22Rv1 (cell line): Measurements from ENCODE around the gene YIPF3.

Experiments
- H3K27ac ChIP-seq: fragments of 450-650 bp; 2 replicates; pipeline ENCODE4 v1.5.1; 2017
- ZFX ChIP-seq: fragments of 450-650 bp; IDR thresholded peaks from 2 replicates; pipeline ENCODE4 v1.6.1; 2017; ENCODE audit warnings: antibody characterized with exemption, borderline replicate concordance
- TF ChIP-seq, protein P1 (sequence below): fragments of 450-650 bp; IDR thresholded peaks from 2 replicates; pipeline ENCODE4 v1.5.1; 2017; ENCODE audit warnings: mild to moderate bottlenecking

The YIPF3 gene

DNA sequence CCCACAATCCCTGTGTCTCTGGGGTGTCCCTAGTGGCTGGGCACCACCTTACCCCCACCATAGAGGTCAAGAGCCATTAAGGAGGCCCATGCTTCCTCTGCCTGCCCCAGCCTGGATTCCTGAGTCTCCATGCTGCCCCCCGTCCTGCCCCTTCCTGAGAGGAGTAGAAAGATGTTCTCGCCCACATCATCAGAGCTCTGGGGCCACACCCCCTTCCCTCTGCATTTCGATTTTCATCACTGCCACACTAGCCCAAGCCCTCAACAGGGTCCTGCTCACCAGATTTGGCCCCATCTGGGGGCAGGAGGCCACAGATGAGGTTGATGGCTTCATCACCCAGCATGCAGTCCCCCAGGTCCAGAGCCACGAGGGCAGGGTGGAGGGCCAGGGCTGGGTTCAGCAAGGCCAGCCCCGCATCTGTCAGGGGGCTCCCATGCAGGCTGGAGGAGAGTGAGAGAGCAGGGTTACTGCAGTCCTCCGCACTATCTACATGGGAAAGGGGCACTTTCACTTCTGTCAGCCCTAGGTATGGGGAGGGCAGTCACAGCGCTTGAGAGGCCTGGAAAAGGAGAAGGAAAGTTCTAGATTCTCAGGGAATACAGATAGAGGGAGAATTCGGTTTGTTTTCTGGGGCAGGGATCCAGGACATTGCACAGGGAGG, 8.1 kb downstream of the YIPF3 start:
- TF ChIP-seq, protein P1, sequence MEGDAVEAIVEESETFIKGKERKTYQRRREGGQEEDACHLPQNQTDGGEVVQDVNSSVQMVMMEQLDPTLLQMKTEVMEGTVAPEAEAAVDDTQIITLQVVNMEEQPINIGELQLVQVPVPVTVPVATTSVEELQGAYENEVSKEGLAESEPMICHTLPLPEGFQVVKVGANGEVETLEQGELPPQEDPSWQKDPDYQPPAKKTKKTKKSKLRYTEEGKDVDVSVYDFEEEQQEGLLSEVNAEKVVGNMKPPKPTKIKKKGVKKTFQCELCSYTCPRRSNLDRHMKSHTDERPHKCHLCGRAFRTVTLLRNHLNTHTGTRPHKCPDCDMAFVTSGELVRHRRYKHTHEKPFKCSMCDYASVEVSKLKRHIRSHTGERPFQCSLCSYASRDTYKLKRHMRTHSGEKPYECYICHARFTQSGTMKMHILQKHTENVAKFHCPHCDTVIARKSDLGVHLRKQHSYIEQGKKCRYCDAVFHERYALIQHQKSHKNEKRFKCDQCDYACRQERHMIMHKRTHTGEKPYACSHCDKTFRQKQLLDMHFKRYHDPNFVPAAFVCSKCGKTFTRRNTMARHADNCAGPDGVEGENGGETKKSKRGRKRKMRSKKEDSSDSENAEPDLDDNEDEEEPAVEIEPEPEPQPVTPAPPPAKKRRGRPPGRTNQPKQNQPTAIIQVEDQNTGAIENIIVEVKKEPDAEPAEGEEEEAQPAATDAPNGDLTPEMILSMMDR: no peak
- H3K27ac ChIP-seq: no peak overlapping the region

DNA sequence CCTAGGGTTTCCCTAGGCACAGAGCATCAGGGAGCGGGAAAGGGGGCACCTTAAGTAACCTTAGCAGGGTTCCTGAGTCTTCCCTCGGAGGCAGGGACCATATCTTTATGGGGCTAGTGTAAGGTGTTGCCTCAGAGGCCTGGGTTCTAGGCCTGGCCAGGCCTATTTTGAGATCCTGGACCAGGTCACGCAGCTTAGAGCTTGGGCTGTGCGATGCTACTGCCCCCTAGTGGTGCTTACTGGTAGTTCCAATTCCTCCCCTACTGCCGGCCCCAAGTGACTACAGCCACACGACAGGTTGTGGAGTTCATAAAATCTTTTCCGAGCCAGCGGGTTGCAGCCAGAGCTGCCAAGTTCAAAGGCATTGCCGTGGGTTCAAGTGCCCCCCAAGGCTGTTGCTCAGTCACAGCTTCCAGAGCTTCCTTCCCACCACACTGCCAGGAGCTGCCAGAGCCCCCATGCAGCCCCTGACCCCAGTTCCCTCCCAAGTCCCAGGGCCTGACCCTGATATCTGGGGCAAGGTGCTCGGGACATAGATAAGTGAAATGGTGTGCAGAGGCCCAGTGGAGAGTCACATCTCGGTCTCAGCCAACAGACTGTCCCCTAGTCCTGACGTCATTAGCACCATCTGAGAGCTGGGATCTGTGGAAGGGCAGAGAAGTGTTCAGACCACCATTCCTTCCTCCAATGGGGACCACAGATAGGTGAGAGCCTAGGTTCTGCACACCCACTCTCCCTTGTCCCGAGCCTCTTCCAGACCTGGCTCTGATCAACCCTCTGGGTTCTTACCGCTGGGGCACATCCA, 9.9 kb downstream of the YIPF3 start:
- TF ChIP-seq, protein P1: peak; percentile 96
- no peak for TF ChIP-seq ZFX
- peak overlapping the region; percentile 34 for H3K27ac ChIP-seq

DNA sequence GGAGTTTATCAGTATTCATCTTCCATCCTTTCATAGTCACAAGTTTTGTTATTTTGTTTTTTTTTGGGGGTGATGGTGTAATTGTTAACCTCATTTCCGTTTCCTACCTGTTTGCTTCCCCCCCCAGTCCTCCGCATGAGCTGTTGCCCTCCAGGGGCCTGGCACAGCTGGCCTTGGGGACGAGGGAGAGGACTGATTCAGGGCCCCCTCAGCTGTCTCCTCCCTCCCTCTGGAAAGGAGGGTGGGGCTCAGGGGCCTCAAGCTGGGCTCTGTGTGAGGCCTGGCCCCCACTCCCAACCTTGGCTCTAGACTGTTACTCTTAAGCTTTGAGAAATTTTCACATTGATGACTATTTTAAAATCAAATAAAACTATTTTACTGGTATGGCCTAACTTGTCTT, 10.6 kb downstream of the YIPF3 start:
- TF ChIP-seq, protein P1: no peak
- no peak for TF ChIP-seq ZFX

DNA sequence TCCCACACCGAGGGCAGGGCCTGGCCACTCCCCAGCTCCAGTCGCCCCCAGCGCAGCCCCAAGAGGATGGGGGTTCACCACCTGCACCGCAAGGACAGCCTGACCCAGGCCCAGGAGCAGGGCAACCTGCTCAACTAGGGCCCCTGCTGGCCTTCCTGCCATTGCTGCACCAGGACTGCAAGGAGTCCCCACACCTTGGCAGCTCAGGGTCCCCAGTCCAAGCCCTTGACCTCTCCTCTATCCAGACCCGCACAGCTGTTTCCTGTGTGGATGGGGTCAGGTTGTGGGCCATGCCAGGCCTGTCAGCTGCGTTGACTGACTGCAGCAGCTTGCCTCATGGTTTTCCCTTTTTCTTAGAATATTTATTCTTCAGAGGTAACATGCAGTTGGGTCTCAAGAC, 11.0 kb downstream of the YIPF3 start:
- no peak for TF ChIP-seq ZFX
- TF ChIP-seq, protein P1: no peak
- H3K27ac ChIP-seq: peak overlapping the region; percentile 34; the same call in 1 of the 2 replicates

More for the DNA sequence above, 10.6 kb downstream of the YIPF3 start:
- H3K27ac ChIP-seq: peak overlapping the region; percentile 34

DNA sequence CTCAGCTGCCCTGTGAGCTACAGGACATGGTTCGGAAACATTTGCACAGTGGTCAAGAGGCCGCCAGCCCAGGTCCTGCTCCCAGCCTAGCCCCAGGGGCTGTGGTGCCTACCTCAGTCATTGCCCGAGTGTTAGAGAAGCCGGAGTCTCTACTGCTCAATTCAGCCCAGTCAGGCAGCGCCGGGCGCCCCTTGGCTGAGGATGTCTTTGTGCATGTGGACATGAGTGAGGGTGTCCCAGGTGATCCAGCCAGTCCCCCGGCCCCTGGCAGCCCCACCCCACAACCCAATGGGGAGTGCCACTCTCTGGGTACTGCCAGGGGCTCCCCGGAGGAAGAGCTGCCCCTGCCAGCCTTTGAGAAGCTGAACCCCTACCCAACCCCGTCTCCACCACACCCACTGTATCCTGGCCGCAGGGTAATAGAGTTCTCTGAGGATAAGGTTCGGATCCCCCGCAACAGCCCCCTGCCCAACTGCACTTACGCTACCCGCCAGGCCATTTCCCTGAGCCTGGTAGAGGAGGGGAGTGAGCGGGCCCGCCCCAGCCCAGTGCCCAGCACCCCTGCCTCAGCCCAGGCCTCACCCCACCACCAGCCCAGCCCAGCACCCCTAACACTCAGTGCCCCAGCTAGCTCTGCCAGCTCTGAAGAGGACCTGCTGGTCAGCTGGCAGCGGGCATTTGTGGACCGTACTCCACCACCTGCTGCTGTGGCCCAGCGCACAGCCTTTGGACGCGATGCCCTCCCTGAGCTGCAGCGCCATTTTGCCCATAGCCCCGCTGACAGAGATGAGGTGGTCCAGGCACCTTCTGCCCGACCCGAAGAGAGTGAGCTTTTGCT, 11.8 kb downstream of the YIPF3 start:
- H3K27ac ChIP-seq: no peak overlapping the region
- no peak for TF ChIP-seq ZFX
- TF ChIP-seq, protein P1: no peak

DNA sequence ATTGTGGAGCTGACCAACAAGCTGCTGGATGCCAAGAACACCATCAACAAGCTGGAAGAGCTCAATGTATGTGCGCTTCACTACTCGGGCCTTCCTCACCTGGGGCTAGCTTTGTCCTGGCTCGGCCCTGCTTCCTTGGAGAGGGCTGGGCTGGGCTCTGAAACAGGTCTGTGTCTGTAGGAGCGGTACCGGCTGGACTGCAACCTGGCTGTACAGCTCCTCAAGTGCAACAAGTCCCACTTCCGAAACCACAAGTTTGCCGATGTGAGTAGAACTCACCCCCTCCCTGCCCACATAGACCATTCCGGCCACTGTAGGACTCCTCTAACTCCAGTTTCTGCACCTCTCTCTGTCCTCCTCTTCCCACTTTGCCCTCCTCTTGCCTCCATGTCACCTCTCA, 13.3 kb downstream of the YIPF3 start:
- TF ChIP-seq, protein P1: no peak
- TF ChIP-seq ZFX: no peak
- H3K27ac ChIP-seq: no peak overlapping the region
